Measurements from ENCODE around the gene DQX1. TPM values are rescaled to one million over a fixed set of nuclear protein-coding genes. Genes with fewer than 3 reads are reported as not detected.
"Not testable (repeated sequence)": the region's sequence is repeated elsewhere in the genome, so short reads cannot be mapped to it uniquely, and the experiment has no call there.

Gene DQX1, protein sequence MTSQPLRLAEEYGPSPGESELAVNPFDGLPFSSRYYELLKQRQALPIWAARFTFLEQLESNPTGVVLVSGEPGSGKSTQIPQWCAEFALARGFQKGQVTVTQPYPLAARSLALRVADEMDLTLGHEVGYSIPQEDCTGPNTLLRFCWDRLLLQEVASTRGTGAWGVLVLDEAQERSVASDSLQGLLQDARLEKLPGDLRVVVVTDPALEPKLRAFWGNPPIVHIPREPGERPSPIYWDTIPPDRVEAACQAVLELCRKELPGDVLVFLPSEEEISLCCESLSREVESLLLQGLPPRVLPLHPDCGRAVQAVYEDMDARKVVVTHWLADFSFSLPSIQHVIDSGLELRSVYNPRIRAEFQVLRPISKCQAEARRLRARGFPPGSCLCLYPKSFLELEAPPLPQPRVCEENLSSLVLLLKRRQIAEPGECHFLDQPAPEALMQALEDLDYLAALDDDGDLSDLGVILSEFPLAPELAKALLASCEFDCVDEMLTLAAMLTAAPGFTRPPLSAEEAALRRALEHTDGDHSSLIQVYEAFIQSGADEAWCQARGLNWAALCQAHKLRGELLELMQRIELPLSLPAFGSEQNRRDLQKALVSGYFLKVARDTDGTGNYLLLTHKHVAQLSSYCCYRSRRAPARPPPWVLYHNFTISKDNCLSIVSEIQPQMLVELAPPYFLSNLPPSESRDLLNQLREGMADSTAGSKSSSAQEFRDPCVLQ
- not detected for total RNA-seq
- long read RNA-seq = 0 reads

DNA sequence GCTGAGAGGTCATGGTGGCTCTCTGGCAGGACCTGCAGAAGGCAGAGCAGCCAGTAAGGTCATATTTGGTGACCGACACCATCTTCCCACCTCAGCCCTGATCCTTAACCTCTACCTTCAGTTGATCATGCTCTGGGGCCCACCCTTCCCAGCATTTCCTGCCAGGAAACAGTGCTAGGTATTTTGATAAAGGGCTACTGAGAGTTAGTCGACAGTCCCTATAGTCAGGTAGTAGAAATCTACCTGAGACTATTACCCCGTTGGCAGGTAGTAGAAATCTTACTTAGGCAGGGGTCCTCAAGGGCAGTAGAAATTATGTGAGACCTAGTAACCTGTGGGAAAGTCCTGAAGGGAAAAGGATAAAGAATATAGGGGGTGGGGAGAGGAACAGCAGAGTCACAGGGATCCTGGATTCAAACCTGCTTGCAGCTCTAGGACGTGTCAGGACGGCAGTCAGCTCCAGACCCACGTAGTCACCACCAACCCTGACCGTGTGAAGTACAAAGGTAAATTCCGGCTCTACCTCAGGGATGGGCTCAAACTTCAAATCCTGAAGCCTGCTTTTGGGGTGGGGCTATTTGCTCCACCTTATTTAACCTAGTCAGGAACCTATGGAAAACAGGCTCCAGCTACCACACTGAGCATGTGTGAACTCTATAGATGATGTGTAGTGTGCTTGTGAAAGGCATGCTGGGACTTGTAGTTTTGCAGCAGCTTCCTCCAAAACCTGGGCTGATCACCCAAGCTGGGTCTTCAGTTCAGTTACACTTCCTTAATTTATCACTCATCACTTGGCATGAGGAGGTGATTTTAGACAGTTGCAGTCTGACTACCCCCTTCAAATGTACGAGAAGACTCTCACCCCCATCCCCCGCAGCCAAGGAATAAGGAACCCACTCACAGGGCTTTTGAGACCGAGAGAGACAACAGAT lies at the start of gene DQX1:
TSS of gene DQX1 (minus strand) at position 515 of the 932 bp plus-strand sequence. CDS start at position 13, 502 bp downstream.
- no peak for DNase-seq
- ATAC-seq (ENCODE audit: poor library complexity) = no peak
- intact Hi-C loops (cut with DNase I) = no loop called here

GRCh38 chr2:74575320-74575719 lies 49.3 kb upstream of the DQX1 start:
- intact Hi-C loops (cut with DNase I) = no loop called here
- ATAC-seq (ENCODE audit: poor library complexity) = no peak

DNA sequence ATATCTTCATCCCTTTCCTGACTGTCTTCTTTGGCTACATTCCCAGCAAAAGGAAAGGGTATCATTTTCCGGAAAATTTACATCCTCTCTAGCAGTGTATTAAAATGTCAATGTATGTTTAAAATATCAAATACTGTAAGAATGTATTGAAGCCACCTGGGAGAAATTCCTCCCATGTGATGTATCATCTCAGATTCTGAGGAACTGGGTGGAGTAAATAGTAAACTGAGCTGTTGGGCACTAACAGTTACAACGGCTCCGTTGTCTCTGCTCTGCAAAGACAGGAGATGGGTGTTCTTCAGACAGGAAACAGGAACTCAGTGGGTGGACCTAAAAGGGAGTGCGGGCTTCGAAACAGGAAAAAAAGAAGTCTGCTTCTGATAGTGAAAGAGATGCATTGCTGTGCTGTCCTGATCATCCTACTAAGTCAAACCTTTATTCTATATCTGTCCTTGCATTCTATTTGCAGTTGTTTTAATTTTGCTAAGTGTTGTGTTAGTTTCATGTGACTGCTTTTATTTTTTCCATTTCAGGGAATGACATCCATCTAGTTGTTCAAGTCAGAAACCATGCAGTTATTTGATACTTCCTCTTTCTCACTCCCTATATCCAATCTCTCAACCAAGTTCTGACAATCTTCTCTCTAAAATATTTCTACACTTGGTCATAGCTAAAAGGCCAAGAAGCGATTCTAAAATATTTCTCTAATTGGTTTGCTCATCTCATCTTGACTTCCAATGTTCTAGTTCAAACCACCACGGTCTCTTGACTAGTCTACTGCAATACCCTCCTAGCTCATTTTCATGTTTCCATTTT lies 47.9 kb upstream of the DQX1 start:
- ATAC-seq (ENCODE audit: poor library complexity) = peak; percentile 38
- intact Hi-C loops (cut with DNase I) = no loop called here
- no peak for DNase-seq

More at GRCh38 chr2:74575320-74575719, 49.3 kb upstream of the DQX1 start:
- DNase-seq = no peak

DNA sequence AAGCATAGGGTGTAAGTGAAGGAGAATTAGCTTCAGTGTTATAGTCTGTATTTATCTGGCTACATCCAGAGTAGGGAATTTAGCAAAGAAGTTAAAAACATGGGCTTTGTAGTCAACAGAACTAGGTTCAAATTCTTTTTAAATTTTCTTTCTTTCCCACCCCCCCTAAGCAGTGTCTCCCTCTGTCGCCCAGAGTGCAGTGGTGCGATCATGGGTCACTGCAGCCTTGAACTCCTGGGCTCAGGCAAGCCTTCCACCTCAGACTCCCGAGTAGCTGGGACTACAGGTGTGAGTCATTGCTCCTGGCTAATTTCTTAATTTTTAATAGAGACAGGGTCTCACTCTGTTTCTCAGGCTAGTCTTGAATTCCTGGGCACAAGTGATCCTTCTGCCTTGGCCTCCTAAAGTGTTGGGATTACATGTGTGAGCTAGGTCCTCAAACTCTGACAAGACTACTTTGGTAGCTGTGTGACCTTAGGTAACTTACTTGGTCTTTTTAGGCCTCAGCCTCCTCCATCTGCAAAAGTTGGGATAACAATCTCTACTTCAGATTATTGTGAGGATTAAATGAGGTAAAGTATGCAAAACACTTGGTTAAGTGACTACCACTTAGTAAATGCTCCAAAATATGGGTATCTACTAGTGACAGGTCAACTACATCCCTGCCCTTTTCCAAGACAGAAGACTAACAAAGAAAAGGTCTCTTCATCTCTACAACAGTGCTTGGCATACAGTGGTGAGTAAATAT lies 46.3 kb upstream of the DQX1 start:
- ATAC-seq (ENCODE audit: poor library complexity) = no peak
- intact Hi-C loops (cut with DNase I) = no loop called here
- no peak for DNase-seq

GRCh38 chr2:74571058-74571457 lies 45.0 kb upstream of the DQX1 start:
- ATAC-seq (ENCODE audit: poor library complexity) (no peak), DNase-seq (no peak)

DNA sequence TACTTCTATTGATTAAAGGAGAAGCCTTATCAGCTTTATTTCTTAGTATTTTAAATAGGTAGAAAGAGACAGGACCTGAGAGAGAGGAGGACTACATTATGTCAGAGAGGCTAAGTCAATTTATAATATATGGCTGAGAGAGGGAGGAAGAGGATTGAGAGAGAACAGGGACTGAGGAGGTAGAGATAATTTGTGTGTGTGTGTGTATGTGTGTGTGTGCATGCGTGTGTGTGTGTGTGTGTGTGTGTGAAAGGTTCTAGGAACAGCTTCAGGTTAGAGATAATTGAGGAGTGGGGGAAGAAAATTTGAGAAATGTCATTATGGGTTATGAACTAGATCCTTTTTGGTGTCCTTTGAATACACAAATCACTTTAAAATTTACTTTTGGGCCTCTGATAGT lies 43.7 kb upstream of the DQX1 start:
- ATAC-seq (ENCODE audit: poor library complexity) = no peak
- intact Hi-C loops (cut with DNase I) = no loop called here
- no peak for DNase-seq

More at GRCh38 chr2:74571058-74571457, 45.0 kb upstream of the DQX1 start:
- intact Hi-C loops (cut with DNase I) = no loop called here

- no peak for ATAC-seq (ENCODE audit: poor library complexity)
- intact Hi-C loops (cut with DNase I) = no loop called here
- DNase-seq = no peak
These were observed 41.9 kb upstream of the DQX1 start for GRCh38 chr2:74567881-74568280.

- intact Hi-C loops (cut with DNase I) = no loop called here
- no peak for DNase-seq
- ATAC-seq (ENCODE audit: poor library complexity) = no peak
These were observed 40.7 kb upstream of the DQX1 start for GRCh38 chr2:74566754-74567085.

DNA sequence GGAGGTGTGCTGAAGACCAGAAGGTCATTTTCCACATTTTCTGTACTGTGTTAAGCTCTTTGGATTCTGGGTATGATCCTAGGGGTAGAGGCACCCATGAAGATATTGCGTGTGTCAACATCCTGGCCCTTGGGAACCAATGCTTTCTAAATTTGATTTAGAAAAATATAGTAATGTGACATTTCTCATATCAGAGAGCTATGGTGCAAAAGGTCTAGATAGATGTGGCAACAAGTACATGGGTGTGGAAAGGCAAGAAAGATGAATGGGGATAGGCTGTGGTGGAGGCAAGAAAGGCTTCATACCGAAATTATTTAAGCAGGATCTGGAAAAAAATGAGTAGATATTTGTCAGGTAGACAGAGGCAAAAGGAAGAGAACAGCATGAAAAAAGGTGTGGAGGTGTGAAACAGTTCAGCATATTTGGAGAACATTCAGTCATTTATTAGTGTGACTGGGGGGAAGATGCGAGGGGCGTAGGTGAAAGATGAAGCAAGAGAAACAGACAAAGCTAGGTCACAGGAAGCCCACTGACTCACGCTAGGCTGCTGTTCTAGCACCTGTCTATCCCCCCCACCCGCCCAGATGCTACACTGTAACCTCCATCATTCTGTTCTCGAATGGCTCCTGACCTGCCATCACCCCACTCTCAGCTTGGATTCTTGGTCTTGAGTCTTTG lies 40.2 kb upstream of the DQX1 start:
- DNase-seq = no peak
- no peak for ATAC-seq (ENCODE audit: poor library complexity)
- intact Hi-C loops (cut with DNase I) = no loop called here

- intact Hi-C loops (cut with DNase I) = no loop called here
- no peak for ATAC-seq (ENCODE audit: poor library complexity)
- no peak for DNase-seq
These were observed 38.2 kb upstream of the DQX1 start for GRCh38 chr2:74564222-74564621.

DNA sequence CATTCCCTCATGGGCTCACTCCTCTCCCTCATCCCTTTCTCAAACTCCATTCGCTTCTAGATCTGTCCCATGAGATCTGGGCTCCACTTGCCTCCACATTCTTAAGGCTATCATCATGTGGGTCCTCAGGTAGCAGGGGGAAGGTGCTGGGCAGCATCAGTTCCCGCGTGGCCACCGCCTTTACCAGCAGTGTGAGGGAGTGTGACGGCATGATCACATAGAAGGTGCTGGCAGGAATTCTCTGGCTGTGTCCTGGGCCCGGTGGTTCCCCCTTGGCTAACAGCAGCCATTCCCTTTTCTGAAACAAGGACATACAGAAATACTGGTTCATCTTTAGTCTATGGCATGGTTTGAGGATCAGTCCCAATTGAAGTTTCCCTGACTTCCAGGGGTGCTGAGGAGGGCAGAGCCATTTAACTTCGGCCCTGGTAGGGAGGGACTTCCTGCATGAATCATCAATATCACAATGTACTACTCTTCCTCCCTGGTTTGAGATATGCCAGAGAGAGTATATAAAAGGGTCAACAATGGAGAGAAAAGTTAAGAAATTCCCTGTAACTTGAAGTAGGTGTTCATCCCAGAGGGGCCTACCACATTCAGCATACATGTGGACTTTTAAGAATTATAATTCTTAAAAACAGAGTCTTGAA lies 36.2 kb upstream of the DQX1 start:
- ATAC-seq (ENCODE audit: poor library complexity) (no peak), DNase-seq (no peak)
- intact Hi-C loops (cut with DNase I) = no loop called here

DNA sequence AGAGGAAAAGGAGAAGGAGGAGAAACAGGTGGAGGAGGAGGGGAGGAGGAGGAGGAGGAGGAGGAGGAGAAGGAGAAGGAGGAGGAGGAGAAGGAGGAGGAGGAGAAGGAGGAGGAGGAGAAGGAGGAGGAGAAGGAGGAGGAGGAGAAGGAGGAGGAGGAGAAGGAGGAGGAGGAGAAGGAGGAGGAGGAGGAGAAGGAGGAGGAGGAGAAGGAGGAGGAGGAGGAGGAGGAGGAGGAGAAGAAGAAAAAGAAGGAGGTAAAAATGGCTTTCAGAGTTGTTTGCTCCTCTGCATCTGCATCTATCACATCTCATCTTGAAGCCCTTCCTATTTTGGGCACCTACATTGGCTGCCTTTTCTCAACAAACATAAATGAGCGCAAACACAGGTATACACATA lies 35.0 kb upstream of the DQX1 start:
- intact Hi-C loops (cut with DNase I); DNase-seq; ATAC-seq (ENCODE audit: poor library complexity): not testable (repeated sequence)

- intact Hi-C loops (cut with DNase I) = no loop called here
- DNase-seq (no peak), ATAC-seq (ENCODE audit: poor library complexity) (no peak)
These were observed 34.6 kb upstream of the DQX1 start for GRCh38 chr2:74560591-74560990.

DNA sequence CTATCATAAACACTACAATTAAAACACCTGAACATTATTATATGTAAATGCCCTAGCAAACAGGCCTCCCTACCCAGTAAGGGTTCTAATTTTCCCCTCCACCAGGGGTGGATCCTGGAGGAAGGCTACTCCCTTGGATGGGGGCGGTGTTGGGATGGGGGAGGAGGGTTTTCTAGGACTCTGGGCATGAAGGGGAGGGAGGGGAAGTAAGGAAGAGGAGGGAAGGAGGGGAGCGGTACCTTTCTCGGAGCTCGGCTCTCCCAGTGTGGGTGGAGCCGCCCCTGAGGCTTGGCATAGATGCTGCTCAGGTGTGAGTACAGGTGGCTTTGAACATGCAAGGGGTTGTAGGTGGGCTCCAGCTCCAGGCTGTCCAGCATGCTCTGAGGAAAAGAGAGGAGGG lies 33.9 kb upstream of the DQX1 start:
- DNase-seq (no peak), ATAC-seq (ENCODE audit: poor library complexity) (no peak)
- intact Hi-C loops (cut with DNase I) = no loop called here

- intact Hi-C loops (cut with DNase I) = no loop called here
- no peak for ATAC-seq (ENCODE audit: poor library complexity)
- DNase-seq = no peak
These were observed 32.5 kb upstream of the DQX1 start for GRCh38 chr2:74558284-74559230.

All from Right ventricle myocardium superior (tissue), 1 donor.